ENCODE measurements around the gene OTUD7B.
A peak's percentile ranks its signal among the peaks of the same experiment; 100 is the strongest.

The OTUD7B gene

GRCh38 chr1:149915429-149916192 lies 94.9 kb downstream of the OTUD7B start:
- DNase-seq: no peak

- DNase-seq: no peak
Measured at GRCh38 chr1:149914545-149914944, 96.0 kb downstream of the OTUD7B start.

- no peak for DNase-seq
Measured at GRCh38 chr1:149906570-149907075, 103.9 kb downstream of the OTUD7B start.

- DNase-seq: no peak
Measured at GRCh38 chr1:149903836-149904491, 106.6 kb downstream of the OTUD7B start.

GRCh38 chr1:149899460-149900284 lies 110.9 kb downstream of the OTUD7B start, which contains the start of gene BOLA1:
Gene BOLA1 (plus strand): TSS chr1:149899568. CDS start chr1:149900060, 492 bp downstream.
- peak; percentile 45 to 65 (median 61) for DNase-seq

- DNase-seq: no peak
Measured at GRCh38 chr1:149896575-149896974, 114.0 kb downstream of the OTUD7B start.

- DNase-seq: no peak
Measured at GRCh38 chr1:149888999-149889289, 121.6 kb downstream of the OTUD7B start.

GRCh38 chr1:149888247-149888998 lies 122.1 kb downstream of the OTUD7B start:
- peak; percentile 47 to 51 (median 50) for DNase-seq

Data from activated CD4-positive, CD25-positive, alpha-beta regulatory T cell (primary cell).